Panc1 (cell line): Measurements from ENCODE around the gene ORM2. TPM values are rescaled to one million over a fixed set of nuclear protein-coding genes. Genes with fewer than 3 reads are reported as not detected.

Source experiments
- ATAC-seq: fragments of 200-7000 bp; cut with Tn5 transposase; 2 replicates; pipeline ENCODE4 v1.9.1; 2020; ENCODE audit warnings: mild to moderate bottlenecking, moderate library complexity
- BruUV-seq: library from RNA; stranded (reverse); fragments of 400-500 nt; replicated peaks from 2 replicates; lab custom pipeline; 2021; lab: Mats Ljungman, UMichigan
- CTCF ChIA-PET: fragments of 300-600 bp; sonication (Branson Sonifier 250); formaldehyde crosslinking; loops from one replicate; lab custom pipeline; 2022; ENCODE audit warnings: antibody characterized with exemption; lab: Charles Lee
- POLR2A ChIA-PET: fragments of 300-600 bp; sonication (Branson Sonifier 250); formaldehyde crosslinking; loops from one replicate; lab custom pipeline; 2022; ENCODE audit warnings: antibody characterized with exemption; lab: Charles Lee
- DNase-seq: peaks from one replicate; pipeline ENCODE4 v3.0.0-alpha.2; 2010; ENCODE audit warnings: low read depth, low spot score
- H3K27ac ChIP-seq: 2 replicates; pipeline ENCODE4 v1.5.1; 2011; ENCODE audit warnings: mild to moderate bottlenecking, low read length, inconsistent platforms
- H3K27me3 ChIP-seq: fragments of 200-500 bp; sonication (Bioruptor generic); 2 replicates; pipeline ENCODE4 v1.6.0; 2014; ENCODE audit warnings: low read length, inconsistent platforms; ENCODE audit not compliant: control insufficient read depth, insufficient read depth
- H3K36me3 ChIP-seq: fragments of 200-500 bp; sonication (Bioruptor generic); 2 replicates; pipeline ENCODE4 v1.5.1; 2014; ENCODE audit warnings: inconsistent platforms, mild to moderate bottlenecking, low read length, moderate library complexity; ENCODE audit not compliant: control insufficient read depth, insufficient read depth
- H3K4me1 ChIP-seq: 2 replicates; pipeline ENCODE4 v1.5.1; 2011; ENCODE audit warnings: inconsistent platforms, mild to moderate bottlenecking, low read length, moderate library complexity; ENCODE audit not compliant: control insufficient read depth, insufficient read depth
- H3K4me3 ChIP-seq, 2 experiments: 2 replicates each; pipeline ENCODE4 v1.5.1; 2011 to 2012; ENCODE audit warnings: low read depth in 2 of 2, low read length in 2 of 2, mild to moderate bottlenecking in 2 of 2, inconsistent platforms in 1 of 2, moderate library complexity in 1 of 2
- H3K9me3 ChIP-seq: fragments of 200-500 bp; sonication (Bioruptor generic); 2 replicates; pipeline ENCODE4 v1.5.1; 2014; ENCODE audit warnings: low read depth, mild to moderate bottlenecking, inconsistent platforms, low read length, moderate library complexity; ENCODE audit not compliant: control insufficient read depth, insufficient read depth
- CTCF ChIP-seq: fragments of 450-650 bp; IDR thresholded peaks from 2 replicates; pipeline ENCODE4 v1.5.1; 2017; ENCODE audit warnings: mild to moderate bottlenecking
- POLR2AphosphoS5 ChIP-seq: IDR thresholded peaks from 2 replicates; pipeline ENCODE4 v1.6.1; 2012; ENCODE audit warnings: mild to moderate bottlenecking, low read depth, low read length, moderate library complexity
- REST ChIP-seq, 2 experiments: IDR thresholded peaks; 2 replicates each; pipeline ENCODE4 v1.6.1; 2011 to 2012; ENCODE audit warnings: low read depth in 2 of 2, control low read depth in 1 of 2, low read length in 1 of 2, mild to moderate bottlenecking in 1 of 2, moderate library complexity in 1 of 2; ENCODE audit not compliant: insufficient read depth in 1 of 2
- SIN3A ChIP-seq: IDR thresholded peaks from 2 replicates; pipeline ENCODE4 v1.6.1; 2012; ENCODE audit warnings: low read depth, mild to moderate bottlenecking, low read length, moderate library complexity, borderline replicate concordance; ENCODE audit not compliant: insufficient read depth
- TCF7L2 ChIP-seq: IDR thresholded peaks from 2 replicates; pipeline ENCODE4 v1.6.1; 2011; ENCODE audit warnings: mild to moderate bottlenecking, low read depth, low read length, inconsistent platforms
- in situ Hi-C: cut with HindIII; loops from 2 replicates; pipeline ENCODE4 v1.10.0; 2016; ENCODE audit warnings: low sequenced_read_pairs, low pct_unique_long_range_greater_than_20kb
- intact Hi-C: fragments of 100-400 bp; cut with micrococcal nuclease; formaldehyde crosslinking; loops from one replicate; pipeline ENCODE4 v1.10.0; 2022; ENCODE audit not compliant: unreplicated experiment
- total RNA-seq: library from RNA; stranded (reverse); gene quantifications from one replicate; pipeline ENCODE4 v1.2.1, GENCODE V29; 2021; ENCODE audit not compliant: unreplicated experiment

Gene ORM2
- total RNA-seq, 1 experiment from 2014 or later: 0.77 TPM

GRCh38 chr9:114357911-114358328 lies 28.3 kb downstream of the ORM2 start:
- in situ Hi-C loops (no loop called here), intact Hi-C loops (no loop called here)
- no peak for ATAC-seq
- H3K4me3 ChIP-seq: no peak overlapping the region
- H3K4me1 ChIP-seq: no peaks in the 10 kb centered on the region
- no peaks in the 10 kb centered on the region for H3K36me3 ChIP-seq
- DNase-seq: no peak
- no TSS peak for BruUV-seq
- no peak overlapping the region for H3K27ac ChIP-seq
- POLR2A ChIA-PET: no interaction called here
- CTCF ChIA-PET: no interaction called here
- H3K27me3 ChIP-seq: no peaks in the 10 kb centered on the region
- no peak for TF ChIP-seq SIN3A
- no peak for TF ChIP-seq POLR2AphosphoS5
- no peak for TF ChIP-seq TCF7L2
- no peak for TF ChIP-seq CTCF
- TF ChIP-seq REST (IDR thresholded peaks at IDR 0.05; ENCODE audit: insufficient read depth in 1 of 2, low read depth in 2 of 2, low read length in 1 of 2): no peak
- H3K9me3 ChIP-seq: no peaks in the 10 kb centered on the region

- DNase-seq: no peak
- H3K27me3 ChIP-seq: no peaks in the 10 kb centered on the region
- H3K27ac ChIP-seq: no peak overlapping the region
- H3K36me3 ChIP-seq: no peaks in the 10 kb centered on the region
- no peaks in the 10 kb centered on the region for H3K9me3 ChIP-seq
- ChIA-PET POLR2A (no interaction called here), CTCF (no interaction called here)
- in situ Hi-C loops: no loop called here
- no peaks in the 10 kb centered on the region for H3K4me1 ChIP-seq
- TF ChIP-seq TCF7L2: no peak
- TF ChIP-seq POLR2AphosphoS5: no peak
- TF ChIP-seq CTCF: no peak
- no peak for TF ChIP-seq REST (IDR thresholded peaks at IDR 0.05; ENCODE audit: insufficient read depth in 1 of 2, low read depth in 2 of 2, low read length in 1 of 2)
- H3K4me3 ChIP-seq: no peak overlapping the region
- no TSS peak for BruUV-seq
- no peak for ATAC-seq
- intact Hi-C loops: no loop called here
Measured at GRCh38 chr9:114359801-114360200, 30.1 kb downstream of the ORM2 start.
